Medulla oblongata (tissue), 1 donor: ENCODE data around the gene TMEM114.

Experiments used
- DNase-seq: peaks from one replicate; pipeline ENCODE4 v3.0.0-alpha.2; 2015; ENCODE audit errors: extremely low spot score

Gene TMEM114

DNA sequence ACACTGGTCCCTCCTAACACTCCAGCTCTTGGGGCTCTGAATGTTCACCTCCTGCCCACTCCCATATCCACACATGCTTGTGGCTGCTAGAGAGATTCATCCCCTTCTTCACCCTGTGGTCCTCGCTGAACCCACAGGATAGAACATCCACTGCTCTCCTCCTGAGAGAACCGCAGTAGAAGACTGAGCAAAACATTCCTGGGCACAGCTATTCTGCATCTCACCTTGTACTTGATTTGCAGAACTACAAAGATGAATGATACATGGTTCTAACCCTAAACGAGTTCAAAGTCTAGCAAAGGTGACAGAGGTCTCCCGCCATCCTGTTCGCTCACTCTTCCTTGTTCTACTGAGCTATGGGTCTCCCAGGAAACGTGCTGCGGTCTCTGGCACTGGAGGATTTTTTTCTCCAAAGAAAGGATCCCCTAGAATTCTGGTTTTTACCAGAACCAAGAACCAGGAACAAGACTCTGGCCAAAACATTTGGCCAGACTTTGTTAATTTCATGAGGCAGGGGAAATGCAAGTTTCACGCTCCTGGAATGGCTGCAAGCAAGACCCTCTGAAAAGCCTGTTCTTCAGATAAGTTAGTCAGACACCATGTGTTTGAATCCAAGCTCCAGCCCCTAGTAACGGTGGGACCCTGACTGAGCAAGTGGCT lies 39.5 kb downstream of the TMEM114 start:
- DNase-seq = no peak

GRCh38 chr16:8549843-8550412 lies 40.4 kb downstream of the TMEM114 start:
- no peak for DNase-seq

GRCh38 chr16:8548166-8548565 lies 42.1 kb downstream of the TMEM114 start:
- no peak for DNase-seq

GRCh38 chr16:8547762-8548161 lies 42.5 kb downstream of the TMEM114 start:
- no peak for DNase-seq

DNA sequence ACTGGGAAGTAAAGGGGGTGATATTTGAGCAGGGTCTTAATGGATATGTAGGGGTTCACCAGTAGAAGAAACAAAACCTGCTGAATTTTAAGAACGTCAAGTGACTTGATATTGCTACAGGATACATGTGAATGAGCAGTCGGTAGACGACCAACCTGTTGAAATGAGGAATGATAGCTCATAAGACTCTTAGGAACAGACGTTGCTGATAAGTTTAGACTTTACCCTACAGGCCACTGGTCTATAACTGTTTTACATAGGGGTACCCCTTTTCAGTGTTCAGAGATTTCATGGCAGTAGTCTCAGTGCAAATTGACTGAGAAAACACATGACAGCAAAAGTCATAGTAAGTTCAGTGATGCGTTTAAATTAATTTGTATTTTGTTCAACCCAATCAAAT lies 45.9 kb downstream of the TMEM114 start:
- DNase-seq = no peak

DNA sequence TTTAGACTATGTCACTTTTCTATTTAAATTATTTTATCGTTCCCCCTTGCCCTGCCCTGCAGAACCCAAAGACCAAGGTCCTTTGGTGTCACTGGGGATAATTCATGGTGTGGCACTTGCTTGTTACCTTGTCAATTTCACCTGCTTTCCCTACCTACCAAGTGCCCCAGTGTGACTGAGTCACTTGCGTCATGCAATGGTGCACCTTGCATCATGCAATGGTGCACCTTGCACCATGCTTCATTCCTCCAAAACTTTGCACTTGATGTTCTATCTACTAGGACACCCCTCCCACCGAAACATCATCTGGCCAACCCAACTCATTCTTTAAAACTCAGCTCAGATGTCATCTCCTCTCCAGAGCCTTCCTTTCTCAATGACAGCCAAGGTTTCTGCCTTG lies 47.1 kb downstream of the TMEM114 start:
- DNase-seq = no peak

GRCh38 chr16:8542393-8542792 lies 47.9 kb downstream of the TMEM114 start:
- no peak for DNase-seq

DNA sequence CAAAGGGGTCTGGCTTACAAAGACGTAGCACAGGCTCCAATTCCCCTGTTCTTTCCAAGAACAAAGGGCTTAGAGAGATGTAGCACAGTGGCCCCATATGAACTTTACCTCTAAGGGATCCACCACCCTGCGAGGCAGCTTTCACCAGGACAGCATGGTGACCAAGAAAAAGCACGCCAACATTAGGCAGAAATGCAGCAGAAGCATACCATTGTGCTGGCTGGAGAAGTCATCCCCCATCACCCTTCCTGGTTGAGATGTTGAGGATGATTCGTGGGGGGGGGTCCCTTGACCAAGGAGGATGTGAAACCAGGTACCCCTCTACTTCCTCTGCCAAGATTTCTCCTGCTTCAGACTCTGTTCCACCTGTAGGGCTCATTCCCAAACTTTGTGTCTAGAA lies 48.4 kb downstream of the TMEM114 start:
- DNase-seq = no peak

GRCh38 chr16:8537691-8538342 lies 52.5 kb downstream of the TMEM114 start:
- DNase-seq = no peak

- DNase-seq = no peak
Observed at GRCh38 chr16:8533509-8533908, 56.8 kb downstream of the TMEM114 start.

DNA sequence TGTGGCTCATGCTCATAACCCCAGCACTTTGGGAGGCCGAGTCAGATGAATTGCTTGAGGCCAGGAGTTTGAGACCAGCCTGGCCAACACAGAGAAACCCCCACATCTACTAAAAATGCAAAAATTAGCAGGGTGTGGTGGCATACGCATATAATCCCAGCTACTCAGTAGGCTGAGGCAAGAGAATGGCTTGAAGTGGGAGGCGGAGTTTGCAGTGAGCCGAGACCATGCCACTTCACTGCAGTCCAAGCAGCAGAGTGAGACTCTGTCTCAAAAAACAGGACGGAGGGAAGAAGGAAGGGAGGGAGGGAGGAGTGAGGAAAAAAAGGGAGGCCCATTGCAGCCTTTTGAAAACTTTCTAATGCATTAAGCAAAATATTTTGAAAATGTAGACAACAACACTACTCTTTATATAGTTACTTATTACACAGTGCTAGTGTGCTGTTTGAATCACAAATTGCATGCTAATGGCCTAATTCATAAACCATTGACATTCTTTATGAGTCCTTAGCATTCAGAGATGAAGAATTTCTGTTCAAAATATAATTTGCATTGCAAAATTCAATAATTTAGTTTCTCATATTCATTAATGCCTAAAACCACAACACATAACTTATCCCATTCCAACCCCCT lies 59.4 kb downstream of the TMEM114 start:
- DNase-seq = no peak

DNA sequence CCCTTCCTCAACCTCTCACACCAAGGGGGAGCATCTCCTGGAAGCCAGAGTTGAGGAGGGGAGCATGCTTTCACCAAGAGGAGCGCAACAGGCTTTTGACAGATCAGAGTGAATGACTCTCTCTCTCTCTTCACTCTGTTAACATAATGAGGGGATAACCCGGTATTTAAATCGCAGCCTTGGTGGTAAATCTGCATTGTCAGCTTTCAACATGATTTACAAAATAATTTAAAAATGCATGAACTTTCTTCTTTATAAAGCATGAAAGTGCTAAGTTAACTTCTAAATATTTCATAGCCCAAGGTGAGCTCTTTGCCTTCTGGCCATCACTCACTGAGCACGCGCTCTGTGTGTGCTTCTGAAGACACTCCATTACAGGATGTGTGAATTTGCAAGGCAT lies 61.8 kb downstream of the TMEM114 start:
- DNase-seq = no peak

GRCh38 chr16:8523932-8524331 lies 66.4 kb downstream of the TMEM114 start:
- no peak for DNase-seq

- no peak for DNase-seq
Observed at GRCh38 chr16:8522757-8523156, 67.6 kb downstream of the TMEM114 start.

DNA sequence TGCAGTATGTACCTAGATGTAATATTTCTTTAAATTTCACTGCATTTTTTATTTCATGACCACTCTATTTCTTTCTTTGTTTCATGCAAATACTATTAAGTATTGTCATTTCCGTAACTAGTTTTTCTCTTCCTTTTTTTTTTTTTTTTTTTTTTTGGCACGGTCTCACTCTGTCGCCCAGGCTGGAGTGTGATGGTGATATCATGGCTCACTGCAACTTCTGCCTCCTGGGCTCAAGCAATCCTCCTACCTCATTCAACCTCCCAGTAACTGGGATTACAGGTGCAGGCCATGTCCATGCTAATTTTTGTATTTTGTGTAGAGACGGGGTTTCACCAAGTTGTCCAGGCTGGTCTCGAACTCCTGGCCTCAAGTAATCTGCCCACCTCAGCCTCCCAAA lies 70.7 kb downstream of the TMEM114 start:
- no peak for DNase-seq
